A673 (cell line): Measurements from ENCODE around the gene PFKP. TPM values are rescaled to one million over a fixed set of nuclear protein-coding genes. Genes with fewer than 3 reads are reported as not detected.

Experiments used
- BruUV-seq: library from RNA; stranded (reverse); fragments of 400-500 nt; replicated peaks from 2 replicates; lab custom pipeline; 2021; lab: Mats Ljungman, UMichigan
- CTCF ChIA-PET: fragments of 300-600 bp; sonication (Branson Sonifier 250); formaldehyde crosslinking; loops from one replicate; lab custom pipeline; 2022; ENCODE audit warnings: antibody characterized with exemption; lab: Charles Lee
- POLR2A ChIA-PET: fragments of 300-600 bp; sonication (Branson Sonifier 250); formaldehyde crosslinking; loops from one replicate; lab custom pipeline; 2022; ENCODE audit warnings: antibody characterized with exemption; ENCODE audit not compliant: low non-redundant PET; lab: Charles Lee
- DNase-seq: peaks from one replicate; pipeline ENCODE4 v3.0.0-alpha.2; 2015; ENCODE audit warnings: low spot score
- H3K27ac ChIP-seq: fragments of 200-600 bp; sonication (generic); 2 replicates; pipeline ENCODE4 v1.5.1; 2016; ENCODE audit warnings: mixed run types, low read depth, mild to moderate bottlenecking, mixed read lengths, antibody characterized with exemption, low read length; ENCODE audit not compliant: poor library complexity, severe bottlenecking
- H3K27me3 ChIP-seq: fragments of 200-600 bp; sonication (generic); replicated peaks from 2 replicates; pipeline ENCODE4 v1.6.1; 2017; ENCODE audit warnings: mixed run types, low read depth, mild to moderate bottlenecking, mixed read lengths, antibody characterized with exemption, low read length; ENCODE audit not compliant: insufficient read depth, poor library complexity
- H3K36me3 ChIP-seq: fragments of 200-600 bp; sonication (generic); 2 replicates; pipeline ENCODE4 v1.6.1; 2016; ENCODE audit warnings: mixed run types, mild to moderate bottlenecking, mixed read lengths, antibody characterized with exemption, low read length; ENCODE audit not compliant: insufficient read depth, poor library complexity, severe bottlenecking
- H3K4me1 ChIP-seq: fragments of 200-600 bp; sonication (generic); 2 replicates; pipeline ENCODE4 v1.6.1; 2017; ENCODE audit warnings: mixed run types, mild to moderate bottlenecking, mixed read lengths, antibody characterized with exemption, low read length; ENCODE audit not compliant: insufficient read depth, poor library complexity, severe bottlenecking
- H3K4me3 ChIP-seq: fragments of 200-600 bp; sonication (generic); 2 replicates; pipeline ENCODE4 v1.5.1; 2016; ENCODE audit warnings: low read depth, mixed run types, mild to moderate bottlenecking, mixed read lengths, low read length; ENCODE audit not compliant: poor library complexity, severe bottlenecking
- H3K9me3 ChIP-seq: fragments of 200-600 bp; sonication (generic); 2 replicates; pipeline ENCODE4 v1.6.1; 2016; ENCODE audit warnings: mixed run types, low read depth, mild to moderate bottlenecking, mixed read lengths, antibody characterized with exemption, low read length; ENCODE audit not compliant: poor library complexity, severe bottlenecking
- EZH2 ChIP-seq: fragments of 200-600 bp; sonication (generic); IDR thresholded peaks from 2 replicates; pipeline ENCODE4 v1.6.1; 2017; ENCODE audit warnings: borderline replicate concordance, low read depth, mild to moderate bottlenecking, mixed read lengths, antibody characterized with exemption, low read length; ENCODE audit not compliant: poor library complexity, severe bottlenecking
- intact Hi-C: fragments of 100-400 bp; cut with micrococcal nuclease; formaldehyde crosslinking; loops from one replicate; pipeline ENCODE4 v1.10.0; 2022; ENCODE audit not compliant: unreplicated experiment
- total RNA-seq: library from RNA; stranded (reverse); gene quantifications from 2 replicates; pipeline ENCODE4 v1.2.3, GENCODE V29; 2021
- TF ChIP-seq, protein P1 (sequence below): fragments of 300-800, 200-600 bp; sonication (generic); conservative IDR thresholded peaks from 2 replicates; pipeline ENCODE4 v1.5.1; 2017; ENCODE audit warnings: low read depth, mild to moderate bottlenecking, antibody characterized with exemption, low read length, moderate library complexity, mixed read lengths

PFKP gene
- total RNA-seq, 1 experiment from 2014 or later = 232 TPM

DNA sequence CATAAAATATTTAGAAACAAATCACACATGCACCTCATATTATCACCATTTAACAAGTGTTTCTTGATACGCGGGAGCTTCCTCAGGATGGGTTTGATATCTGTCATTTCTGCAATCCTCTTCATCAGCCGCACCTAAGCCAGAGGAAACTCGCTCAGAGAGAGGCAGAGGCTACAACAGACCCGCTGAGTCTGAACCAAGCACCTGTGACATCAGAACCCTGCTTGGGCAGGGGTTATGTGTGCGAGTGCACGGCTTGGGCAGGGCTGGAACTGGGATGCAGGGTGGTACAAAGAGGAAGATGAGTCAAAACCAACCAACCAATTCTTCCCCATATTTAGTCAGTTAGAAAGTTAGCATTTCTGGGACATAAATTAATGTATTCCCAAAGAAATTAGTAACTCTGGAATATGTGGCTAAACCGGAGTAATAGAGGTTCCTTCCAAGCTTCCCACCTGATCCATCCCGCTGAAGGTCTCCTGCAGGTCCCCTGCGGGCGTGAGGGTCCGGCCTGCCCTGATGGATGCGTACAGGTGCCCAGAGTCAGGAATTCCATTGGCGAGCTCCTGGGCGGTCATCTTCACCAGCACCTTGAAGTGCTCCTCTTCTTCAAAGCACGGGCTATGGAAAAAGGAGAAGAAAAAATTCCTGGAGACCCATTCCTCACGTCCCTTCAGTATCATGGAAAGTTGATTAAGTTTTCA is 79.9 kb downstream of the PFKP start:
- DNase-seq = no peak
- Histone ChIP-seq H3K9me3 (no peaks in the 10 kb centered on the region), H3K4me3 (no peak overlapping the region), H3K4me1 (no peaks in the 10 kb centered on the region), H3K36me3 (peaks cover 82% of the 10 kb centered on the region), H3K27me3 (no peaks in the 10 kb centered on the region), H3K27ac (no peak overlapping the region)
- ChIA-PET CTCF (no interaction called here), POLR2A (no interaction called here)
- TF ChIP-seq, protein P1, sequence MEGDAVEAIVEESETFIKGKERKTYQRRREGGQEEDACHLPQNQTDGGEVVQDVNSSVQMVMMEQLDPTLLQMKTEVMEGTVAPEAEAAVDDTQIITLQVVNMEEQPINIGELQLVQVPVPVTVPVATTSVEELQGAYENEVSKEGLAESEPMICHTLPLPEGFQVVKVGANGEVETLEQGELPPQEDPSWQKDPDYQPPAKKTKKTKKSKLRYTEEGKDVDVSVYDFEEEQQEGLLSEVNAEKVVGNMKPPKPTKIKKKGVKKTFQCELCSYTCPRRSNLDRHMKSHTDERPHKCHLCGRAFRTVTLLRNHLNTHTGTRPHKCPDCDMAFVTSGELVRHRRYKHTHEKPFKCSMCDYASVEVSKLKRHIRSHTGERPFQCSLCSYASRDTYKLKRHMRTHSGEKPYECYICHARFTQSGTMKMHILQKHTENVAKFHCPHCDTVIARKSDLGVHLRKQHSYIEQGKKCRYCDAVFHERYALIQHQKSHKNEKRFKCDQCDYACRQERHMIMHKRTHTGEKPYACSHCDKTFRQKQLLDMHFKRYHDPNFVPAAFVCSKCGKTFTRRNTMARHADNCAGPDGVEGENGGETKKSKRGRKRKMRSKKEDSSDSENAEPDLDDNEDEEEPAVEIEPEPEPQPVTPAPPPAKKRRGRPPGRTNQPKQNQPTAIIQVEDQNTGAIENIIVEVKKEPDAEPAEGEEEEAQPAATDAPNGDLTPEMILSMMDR = no peak
- no peak for TF ChIP-seq EZH2
- intact Hi-C loops = no loop called here
- no TSS peak for BruUV-seq

DNA sequence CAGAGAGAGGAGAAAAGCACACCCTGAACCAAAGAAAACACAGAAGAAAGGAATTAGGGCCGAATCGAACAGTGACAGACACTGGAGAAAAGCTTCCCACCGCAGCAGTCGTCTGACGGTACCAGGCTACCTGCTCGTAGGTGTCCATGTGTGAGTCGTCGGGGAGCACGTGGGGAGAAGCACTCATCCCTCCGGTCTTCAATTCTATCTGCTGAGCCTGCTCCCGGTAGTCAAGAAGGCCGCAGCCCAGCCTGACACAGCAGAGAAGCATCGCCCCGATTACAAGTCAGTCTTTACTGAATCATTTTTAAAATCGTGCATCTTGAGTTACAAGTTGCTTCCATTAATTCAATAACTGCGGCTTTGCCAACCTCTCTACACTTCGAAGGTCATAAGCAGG is 80.7 kb downstream of the PFKP start:
- intact Hi-C loops = no loop called here
- Histone ChIP-seq H3K9me3 (no peaks in the 10 kb centered on the region), H3K4me3 (no peak overlapping the region), H3K4me1 (no peaks in the 10 kb centered on the region), H3K27me3 (no peaks in the 10 kb centered on the region), H3K27ac (no peak overlapping the region), H3K36me3 (peaks cover 82% of the 10 kb centered on the region)
- TF ChIP-seq EZH2 = no peak
- TF ChIP-seq, protein P1 = no peak
- BruUV-seq = no TSS peak
- POLR2A ChIA-PET = no interaction called here
- CTCF ChIA-PET = no interaction called here
- no peak for DNase-seq

DNA sequence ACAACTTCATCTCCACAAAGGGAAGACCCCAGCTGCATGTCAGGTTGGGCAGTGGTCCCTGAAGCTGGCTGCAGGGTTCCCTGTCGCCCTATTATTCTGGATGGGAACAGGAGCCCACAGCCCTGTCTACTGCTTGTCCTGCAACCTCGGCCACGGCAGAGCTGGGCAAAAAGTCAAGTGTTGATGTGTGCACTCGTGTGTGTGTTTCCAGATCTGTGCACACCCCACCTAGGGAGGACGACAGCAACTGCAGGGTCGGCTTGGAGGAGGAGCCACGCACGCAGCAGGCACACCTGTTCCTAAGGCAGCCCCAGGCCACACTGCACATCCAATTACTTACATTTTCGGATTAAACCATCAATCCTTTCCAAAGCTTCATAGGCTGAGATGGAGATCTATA is 81.6 kb downstream of the PFKP start:
- peaks cover 81% of the 10 kb centered on the region for H3K36me3 ChIP-seq
- POLR2A ChIA-PET = no interaction called here
- H3K27ac ChIP-seq = no peak overlapping the region

More for the DNA sequence above, 81.6 kb downstream of the PFKP start:
- H3K27me3 ChIP-seq = no peaks in the 10 kb centered on the region
- CTCF ChIA-PET = no interaction called here
- no peak for DNase-seq
- H3K4me1 ChIP-seq = no peaks in the 10 kb centered on the region
- no peaks in the 10 kb centered on the region for H3K9me3 ChIP-seq
- intact Hi-C loops = no loop called here
- TF ChIP-seq EZH2 = no peak
- TF ChIP-seq, protein P1 = no peak
- no TSS peak for BruUV-seq
- no peak overlapping the region for H3K4me3 ChIP-seq
